SKM-1 (cell line): ENCODE results near the gene MSI1.
"Not testable (repeated sequence)": the region's sequence is repeated elsewhere in the genome, so short reads cannot be mapped to it uniquely, and the experiment has no call there.

Source experiments
- DNase-seq: peaks from one replicate; lab custom pipeline; 2025; ENCODE audit not compliant: unreplicated experiment; lab: John Stamatoyannopoulos, UW

Gene MSI1

DNA sequence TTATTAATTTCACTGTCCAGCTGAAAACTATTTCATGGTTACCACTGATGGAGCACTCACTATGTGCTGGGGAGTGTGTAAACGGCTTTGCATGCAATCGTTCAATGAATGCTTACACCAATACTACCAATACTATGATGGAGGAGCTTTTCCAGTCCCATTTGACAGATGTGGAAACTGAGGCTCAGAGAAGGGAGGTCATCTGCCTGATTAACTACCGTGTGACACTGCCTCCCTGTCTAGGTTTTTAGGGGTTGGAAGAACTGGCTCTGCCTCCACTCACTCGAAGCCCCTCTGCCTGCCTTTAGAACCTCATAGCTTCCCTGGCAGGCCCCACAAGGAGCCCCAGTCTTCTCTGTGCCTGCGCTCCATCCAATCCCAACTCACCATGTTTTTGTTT, 11.9 kb downstream of the MSI1 start:
- DNase-seq = no peak

DNA sequence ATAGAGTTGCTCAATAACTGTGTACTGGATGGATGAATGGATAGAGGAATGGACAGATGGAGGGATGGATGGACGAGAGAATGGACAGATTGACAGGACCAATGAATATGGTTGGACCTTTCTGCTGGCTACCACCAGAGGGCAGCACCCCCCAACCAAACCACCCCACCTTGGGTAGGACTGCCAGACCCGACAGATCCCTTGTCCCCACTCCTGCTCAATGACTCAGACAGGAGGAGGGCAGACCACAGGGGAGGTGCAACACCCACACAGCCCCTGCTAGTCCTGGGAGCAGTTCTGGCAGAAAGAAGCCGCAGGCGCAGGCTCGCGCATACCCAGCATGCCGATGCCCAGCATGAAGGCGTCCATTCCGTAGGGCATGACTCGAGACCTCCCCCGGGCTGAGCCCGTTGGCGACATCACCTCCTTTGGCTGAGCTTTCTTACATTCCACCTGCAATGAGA, 12.4 kb downstream of the MSI1 start:
- DNase-seq = no peak

DNA sequence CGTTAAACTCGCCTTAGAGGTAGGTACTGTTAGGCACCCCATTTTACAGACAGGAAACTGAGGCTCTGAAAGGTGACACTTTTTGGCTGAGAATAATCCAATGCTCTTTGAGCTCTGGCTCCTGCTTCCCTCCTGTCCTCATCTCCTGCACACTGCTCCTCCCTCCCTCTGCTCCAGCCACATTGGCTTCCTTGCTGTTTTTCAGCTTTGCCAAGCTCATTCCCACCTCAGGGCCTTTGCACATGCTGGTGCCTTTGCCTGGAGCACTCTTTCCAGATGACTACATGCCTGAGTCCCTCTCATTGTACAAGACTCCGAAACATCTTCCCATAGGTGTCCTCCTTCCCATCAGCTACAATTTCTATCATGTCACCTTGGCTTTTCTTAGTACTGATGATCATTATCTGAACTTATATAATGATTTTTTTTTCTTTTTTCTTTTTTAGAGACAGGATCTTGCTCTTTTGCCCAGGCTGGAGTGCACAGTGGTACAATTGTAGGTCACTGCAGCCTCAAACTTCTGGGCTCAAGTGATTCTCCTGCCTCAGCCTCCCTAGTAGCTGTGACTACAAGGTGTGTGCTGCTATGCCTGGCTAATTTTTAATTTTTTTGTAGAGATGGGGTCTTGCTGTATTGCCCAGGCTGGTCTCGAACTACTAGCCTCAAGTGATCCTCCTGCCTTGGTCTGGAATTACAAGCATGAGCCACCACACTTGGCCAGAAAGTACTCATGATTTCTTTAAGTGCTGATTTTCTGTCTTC, 15.2 kb downstream of the MSI1 start:
- no peak for DNase-seq

DNA sequence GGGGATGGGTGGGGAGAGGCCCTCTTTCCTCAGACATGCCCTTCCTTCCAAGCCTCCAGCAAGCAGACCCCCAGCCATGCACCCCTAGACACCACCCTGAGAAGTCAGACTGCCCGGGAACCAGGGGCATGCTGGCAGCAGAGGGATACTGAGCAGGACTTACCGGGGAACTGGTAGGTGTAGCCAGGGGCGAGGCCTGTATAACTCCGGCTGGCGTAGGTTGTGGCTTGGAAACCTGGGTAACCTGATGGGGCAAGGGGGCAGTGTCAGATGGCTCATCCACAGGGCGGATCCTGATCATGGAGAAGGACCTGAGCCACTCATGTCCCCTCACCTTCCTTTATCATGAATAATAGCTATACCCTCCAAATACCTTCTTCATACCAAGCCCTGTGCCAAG, 15.8 kb downstream of the MSI1 start:
- no peak for DNase-seq

DNA sequence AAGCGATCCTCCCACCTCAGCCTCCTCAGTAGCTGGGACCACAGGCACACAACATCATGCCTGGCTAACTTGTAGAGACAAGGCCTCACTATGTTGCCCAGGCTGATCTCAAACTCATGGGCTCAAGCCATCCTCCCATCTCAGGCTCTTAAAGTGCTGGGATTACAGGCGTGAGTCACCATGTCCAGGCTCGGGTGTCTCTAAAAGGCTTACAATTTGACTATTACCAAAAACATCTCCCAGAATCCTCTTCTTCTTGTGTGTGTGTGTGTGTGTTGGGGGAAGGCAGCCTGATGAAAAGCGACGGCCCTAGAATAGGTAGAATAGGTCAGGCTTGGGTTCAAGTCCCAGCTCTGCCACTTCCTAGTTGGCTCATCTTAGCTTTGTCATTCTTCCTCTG, 16.8 kb downstream of the MSI1 start:
- DNase-seq = no peak

DNA sequence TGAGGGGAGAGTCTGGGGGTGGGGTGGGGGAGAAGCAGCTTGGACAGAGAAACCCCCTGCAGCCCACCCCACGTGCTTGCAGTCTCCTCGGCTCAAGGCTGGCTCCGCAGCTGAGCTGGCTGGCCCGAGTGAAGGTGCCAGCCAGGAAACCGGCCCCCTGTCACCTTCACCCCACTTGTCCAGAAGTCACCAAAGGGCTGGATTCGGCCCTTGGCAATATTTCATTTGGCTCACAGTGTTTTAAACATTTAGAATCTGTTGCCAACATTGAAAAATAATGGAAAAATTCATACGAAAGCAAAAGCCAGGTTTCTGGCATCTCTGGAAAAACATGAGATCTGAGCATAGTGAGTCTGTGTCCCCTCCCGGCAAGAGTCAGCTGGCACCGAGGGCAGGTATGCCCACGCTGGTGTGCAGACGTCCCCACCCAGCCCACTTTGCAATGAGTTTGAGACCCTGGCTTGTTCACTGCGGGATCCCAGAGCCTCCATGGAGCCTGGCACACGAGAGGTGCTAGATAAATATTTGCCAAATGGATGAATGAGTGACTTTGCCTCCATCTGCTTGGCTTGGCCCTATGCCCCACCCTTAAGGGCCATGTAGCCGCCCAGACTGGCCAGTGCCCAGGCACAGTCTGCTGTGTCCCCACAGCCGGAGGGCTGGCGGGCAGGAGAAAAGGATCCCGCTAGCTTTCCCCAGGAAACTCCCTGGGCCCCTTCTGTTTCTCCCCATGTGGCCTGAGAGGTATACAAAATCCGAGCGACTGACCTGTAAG, 18.2 kb downstream of the MSI1 start:
- DNase-seq = no peak

DNA sequence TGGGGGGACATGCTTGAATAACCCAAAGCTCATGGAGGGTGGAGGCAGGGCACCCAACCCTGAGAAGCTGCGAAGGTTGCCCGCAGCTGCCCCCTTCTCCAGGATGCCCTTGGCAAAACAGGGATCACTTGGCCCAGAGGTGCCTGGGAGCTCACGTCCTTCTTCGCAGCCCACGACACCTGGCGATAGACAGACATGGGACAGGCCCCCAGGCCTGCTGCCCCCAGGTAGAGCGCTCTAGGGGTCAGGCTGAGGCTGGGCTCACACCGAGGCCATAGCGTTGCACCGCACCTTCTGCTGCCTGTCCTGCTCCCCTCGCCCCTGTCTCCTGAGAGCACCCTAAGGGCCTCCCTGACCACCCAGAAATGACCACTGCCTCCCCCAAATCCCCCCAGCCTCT, 21.2 kb downstream of the MSI1 start:
- no peak for DNase-seq

DNA sequence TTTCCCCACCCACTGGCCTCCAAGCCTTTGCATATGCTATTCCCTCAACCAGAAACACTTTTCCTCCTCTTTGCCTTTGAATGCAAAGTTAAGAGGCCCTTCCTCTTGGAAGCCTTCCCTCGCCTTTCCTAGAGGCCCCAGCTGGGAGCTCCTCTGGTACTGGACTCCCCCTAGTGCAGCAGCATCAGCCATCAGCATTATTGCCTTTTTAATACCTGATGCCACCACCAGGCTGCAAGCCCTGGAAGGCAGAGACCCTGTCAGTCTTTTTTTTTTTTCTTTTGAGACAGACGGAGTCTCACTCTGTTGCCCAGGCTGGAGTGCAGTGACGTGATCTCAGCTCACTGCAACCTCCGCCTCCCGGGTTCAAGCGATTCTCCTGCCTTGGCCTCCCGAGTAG, 22.3 kb downstream of the MSI1 start:
- no peak for DNase-seq

DNA sequence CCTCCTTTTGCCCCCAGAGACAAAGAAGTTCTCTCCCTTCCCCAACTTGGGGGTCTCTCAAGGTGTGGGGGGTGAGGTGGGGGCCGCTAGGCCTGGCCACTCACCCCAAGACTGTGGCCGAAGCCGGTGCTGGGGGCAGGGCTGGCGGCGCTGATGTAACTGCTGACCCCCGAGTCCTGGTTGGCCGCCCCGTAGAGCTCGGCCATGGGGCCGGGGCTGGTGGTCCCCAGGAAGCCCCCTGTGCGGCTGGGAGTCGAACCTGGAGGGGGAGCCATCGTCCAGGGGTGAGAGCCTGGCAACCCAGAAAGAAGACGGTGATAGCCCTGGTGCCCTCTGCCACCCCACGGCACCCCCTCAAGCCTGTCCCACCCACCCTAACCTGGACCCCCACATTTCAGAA, 22.9 kb downstream of the MSI1 start:
- no peak for DNase-seq

DNA sequence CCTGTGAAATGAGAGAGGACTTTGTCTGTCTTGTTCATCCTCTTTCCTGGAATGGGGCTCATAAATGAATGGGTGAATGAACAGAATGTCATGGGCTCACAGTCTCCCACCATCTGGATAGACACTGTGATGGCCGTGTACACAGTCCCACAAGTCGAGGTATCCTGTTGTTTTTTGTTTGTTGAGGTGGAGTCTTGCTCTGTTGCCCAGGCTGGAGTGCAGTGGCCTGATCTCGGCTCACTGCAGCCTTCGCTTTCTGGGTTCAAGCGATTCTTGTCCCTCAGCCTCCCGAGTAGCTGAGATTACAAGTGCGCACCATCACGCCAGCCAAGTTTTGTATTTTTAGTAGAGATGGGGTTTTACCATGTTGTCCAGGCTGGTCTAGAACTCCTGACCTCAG, 25.3 kb downstream of the MSI1 start:
- DNase-seq = no peak

DNA sequence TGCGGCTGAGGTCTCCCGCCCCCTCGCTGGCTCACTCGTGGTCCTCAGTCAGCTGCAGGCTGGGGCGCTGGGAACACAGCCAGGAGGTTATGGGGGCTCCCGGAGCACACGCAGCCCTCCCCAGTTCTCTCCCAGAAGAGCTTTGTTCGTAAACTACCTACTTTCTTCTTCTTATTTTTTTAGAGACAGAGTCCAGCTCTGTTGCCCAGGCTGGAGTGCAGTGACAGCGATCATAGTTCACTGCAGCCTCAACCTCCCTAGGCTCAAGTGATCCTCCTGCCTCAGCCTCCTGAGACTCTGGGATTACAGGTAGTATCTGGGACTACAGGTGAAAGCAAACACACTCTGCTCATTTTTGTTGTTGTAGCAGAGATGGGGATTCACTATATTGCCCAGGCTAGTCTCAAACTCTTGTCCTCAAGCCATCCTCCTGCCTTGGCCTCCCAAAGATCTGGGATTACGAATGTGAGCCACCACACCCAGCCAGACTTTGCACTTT, 25.9 kb downstream of the MSI1 start:
- no peak for DNase-seq

DNA sequence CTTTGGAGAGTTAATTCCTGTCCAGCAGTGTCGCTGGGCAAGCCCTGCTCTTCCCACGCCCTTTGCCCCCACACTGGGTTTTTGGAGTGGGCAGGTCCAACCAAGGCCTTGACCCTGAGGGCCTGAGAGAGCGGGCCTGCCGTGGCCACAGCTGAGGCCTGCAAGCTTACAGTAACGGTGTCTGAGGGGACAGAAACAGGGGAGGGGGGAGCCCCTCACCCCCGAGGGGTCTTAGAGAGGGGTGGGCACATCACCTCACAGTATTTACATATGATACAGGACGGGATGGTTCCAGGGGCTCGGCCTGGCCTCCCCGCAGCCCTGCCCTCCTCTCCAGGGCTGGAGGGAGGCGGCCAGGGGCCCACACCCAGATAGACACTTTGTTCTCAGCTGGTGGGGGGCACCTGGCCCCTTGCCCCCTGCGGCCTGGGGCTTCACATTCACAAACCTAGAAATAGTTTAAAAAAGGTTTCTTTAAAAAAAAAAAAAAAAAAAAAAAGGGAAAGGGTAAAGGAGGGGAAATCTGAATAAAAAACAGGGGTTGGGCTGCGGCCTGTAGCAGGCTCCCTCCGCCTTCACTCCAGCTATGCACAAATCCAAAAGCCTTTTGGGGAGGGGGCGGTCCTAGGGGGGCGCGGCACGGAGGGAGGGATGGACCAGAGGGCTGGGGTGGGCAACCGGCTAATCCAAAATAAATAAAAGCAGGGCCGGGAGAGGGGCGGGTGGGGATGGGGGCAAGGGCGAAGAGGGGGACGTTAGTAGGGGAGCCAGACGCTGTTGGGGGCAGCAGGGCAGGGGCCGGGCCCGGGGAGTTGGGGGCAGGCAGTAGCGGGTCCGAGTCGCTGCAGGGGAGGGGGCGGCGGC, 26.6 kb downstream of the MSI1 start:
- no peak for DNase-seq

DNA sequence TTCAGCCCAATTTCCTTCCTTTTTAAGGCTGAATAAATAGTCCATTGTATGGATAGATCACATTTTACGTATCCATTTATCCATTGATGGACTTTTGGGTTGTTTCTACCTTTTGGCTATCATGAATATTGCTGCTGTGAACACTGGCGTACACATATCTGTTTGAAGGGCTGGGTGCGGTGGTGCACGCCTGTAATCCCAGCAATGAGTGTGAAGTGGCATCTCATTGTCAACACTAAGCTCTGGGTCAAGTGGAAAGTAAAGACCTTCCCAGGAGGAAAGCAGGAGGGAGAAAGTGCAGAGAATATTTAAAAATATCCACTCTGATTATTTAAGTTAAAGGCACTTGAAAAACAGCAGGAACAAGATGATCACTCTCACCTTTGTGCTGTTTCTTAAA, 29.7 kb downstream of the MSI1 start:
- DNase-seq = no peak

DNA sequence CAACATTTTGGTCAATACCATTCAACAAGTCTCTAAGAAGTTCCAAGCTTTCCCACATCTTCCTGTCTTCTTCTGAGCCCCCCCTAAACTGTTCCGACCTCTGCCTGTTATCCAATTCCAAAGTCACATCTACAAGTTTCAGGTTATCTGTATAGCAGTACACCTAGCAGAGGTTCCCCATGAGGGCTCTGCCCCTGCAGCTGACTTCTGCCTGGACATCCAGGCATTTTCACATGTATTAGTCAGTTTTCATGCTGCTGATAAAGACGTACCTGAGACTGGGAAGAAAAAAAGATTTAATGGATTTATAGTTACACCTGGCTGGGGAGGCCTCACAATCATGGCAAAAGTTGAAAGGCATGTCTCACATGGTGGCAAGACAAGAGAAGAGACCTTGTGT, 31.2 kb downstream of the MSI1 start:
- DNase-seq = no peak

DNA sequence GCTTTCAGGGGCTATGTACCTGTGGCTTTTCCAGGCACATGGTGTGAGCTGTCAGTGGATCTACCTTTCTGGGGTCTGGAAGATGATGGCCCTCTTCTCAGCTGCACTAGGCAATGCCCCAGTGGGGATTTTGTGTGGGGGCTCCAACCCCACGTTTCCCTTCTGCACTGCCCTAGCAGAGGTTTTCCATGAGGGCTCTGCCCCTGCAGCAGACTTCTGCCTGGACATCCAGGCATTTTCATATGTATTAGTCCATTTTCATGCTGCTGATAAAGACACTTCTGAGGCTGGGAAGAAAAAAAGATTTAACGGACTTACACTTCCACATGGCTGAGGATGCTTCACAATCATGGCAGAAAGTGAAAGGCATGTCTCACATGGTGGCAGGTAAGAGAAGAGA, 32.6 kb downstream of the MSI1 start:
- DNase-seq = not testable (repeated sequence)

DNA sequence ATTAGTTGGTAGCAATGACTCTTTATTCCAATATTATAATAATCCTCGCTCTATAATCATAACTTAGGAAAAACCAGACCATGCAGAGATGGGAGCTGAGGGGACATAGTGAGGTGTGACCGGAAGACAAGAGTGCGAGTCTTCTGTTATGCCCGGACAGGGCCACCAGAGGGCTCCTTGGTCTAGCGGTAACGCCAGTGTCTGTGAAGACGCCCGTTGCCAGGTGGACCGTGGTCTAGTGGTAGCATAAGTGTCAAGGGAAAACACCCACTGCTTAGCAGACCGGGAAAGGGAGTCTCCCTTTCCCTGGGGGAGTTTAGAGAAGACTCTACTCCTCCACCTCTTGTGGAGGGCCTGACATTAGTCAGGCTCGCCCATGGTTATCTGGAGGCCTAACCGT, 33.5 kb downstream of the MSI1 start:
- DNase-seq = not testable (repeated sequence)

DNA sequence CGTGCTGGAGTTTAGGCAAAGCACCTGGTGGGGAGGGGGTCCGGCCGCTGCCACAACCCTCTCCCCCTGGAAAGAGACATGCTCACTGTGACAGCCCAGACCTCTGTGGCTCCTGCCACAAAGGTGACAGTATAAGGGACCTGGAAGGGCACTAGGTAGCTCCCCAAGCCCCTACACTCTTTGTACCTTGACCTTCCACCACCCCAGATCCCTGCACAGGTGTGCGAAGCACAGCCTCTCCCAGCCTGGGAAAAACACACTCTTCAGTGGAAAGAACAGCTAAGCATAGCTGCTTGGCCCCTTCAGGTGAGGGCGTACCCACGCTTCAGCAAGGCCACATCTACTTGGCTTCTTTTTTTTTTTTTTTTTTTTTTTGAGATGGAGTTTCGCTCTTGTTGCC, 36.4 kb downstream of the MSI1 start:
- no peak for DNase-seq

DNA sequence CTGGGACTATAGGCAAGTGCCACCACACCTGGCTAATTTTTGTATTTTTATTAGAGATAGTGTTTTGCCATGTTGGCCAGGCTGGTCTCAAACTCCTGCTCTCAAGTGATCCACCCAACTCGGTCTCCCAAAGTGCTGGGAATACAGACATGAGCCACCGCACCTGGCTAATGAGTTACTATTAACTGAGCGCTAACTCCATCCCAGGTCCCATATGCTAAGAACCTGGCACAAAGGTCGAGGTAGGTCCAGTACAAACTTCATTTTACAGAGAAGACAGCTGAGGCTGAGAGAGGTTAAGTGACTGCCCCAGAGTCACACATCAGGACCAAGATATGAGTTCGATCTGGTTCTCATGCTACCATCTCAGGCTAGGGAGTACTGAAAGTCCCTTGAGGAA, 36.9 kb downstream of the MSI1 start:
- no peak for DNase-seq

DNA sequence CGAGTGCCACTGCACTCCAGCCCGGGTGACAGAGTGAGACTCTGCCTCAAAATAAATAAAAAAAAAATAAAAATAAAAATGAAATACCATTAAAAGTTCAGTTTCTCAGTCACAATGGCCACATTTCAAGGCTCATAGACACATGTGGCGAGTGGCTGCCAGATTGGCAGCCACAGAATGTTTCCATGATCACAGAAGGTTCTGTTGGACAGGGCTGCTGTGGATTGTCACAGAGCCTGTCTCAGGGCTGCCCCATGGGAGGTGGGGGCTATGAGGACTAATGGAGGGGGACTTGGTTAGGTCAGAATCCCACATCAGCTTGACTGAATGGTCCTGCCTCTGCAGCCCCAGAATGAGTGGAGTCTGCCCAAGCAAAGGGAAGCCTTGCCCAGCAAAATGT, 37.6 kb downstream of the MSI1 start:
- DNase-seq = no peak

DNA sequence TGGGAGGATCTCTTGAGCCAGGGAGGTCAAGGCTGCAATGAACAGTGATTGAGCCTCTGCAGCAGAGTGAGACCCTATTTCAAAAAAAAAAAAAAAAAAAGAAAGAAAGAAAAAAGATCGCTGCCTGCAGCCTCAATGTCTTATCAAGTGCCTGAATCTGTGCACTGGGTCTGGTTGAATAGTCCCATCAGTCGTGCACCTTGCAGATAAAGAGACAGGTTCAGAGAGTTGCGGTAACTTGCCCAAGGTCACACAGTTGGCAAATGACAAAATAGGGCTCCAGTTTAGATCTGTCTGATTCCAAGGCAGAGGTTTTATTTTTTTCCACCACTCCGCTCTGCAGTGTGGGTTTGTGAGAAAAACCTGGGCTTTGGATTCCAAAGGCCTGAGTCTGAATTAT, 40.7 kb downstream of the MSI1 start:
- DNase-seq = no peak

DNA sequence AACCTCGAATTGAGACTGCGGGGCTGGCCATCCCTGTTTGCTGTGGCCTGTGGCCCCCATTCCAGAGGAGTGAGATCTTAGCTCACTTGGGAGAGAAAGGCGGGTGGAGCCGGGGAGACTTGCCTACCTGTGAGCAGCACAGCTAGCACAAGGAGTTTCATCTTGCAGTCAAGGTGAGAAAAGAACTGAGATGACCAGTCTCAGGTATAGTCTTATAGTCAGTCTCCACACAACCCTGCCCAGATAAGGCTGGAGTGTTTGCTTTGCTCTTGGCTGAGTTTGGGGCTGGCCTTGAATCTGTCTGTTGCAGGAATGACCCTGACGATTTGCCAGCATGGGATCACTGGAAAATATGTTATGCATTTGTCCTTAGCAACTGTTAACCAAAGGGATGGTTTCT, 41.4 kb downstream of the MSI1 start, which contains the start of gene PLA2G1B:
Gene PLA2G1B (minus strand): TSS at position 187 of the 400 bp plus-strand sequence. CDS start 26 bp downstream, at position 161.
- DNase-seq = no peak
